Type B pancreatic cell (in vitro differentiated cells): ENCODE results near the gene C1orf116. TPM values are rescaled to one million over a fixed set of nuclear protein-coding genes. Genes with fewer than 3 reads are reported as not detected.
A peak's percentile ranks its signal among the peaks of the same experiment; 100 is the strongest.

ENCODE experiments used
- DNase-seq: peaks from one replicate; pipeline ENCODE4 v3.0.0; 2021; ENCODE audit warnings: mixed read lengths; ENCODE audit not compliant: unreplicated experiment; ENCODE audit errors: extremely low spot score
- H3K27ac Mint-ChIP-seq: 2 replicates; pipeline ENCODE4 v1.8.0; 2021; ENCODE audit warnings: mild to moderate bottlenecking, mixed read lengths
- H3K27me3 Mint-ChIP-seq: 2 replicates; pipeline ENCODE4 v1.8.0; 2021; ENCODE audit warnings: mixed read lengths
- H3K36me3 Mint-ChIP-seq: 2 replicates; pipeline ENCODE4 v1.8.0; 2021; ENCODE audit warnings: mixed read lengths
- H3K4me1 Mint-ChIP-seq: one replicate; pipeline ENCODE4 v1.8.0; 2021; ENCODE audit warnings: mixed read lengths; ENCODE audit not compliant: unreplicated experiment
- H3K4me3 Mint-ChIP-seq: 2 replicates; pipeline ENCODE4 v1.8.0; 2021; ENCODE audit warnings: mild to moderate bottlenecking, mixed read lengths
- H3K9me3 Mint-ChIP-seq: 2 replicates; pipeline ENCODE4 v1.8.0; 2021; ENCODE audit warnings: mixed read lengths
- total RNA-seq: library from RNA; stranded (reverse); gene quantifications from 2 replicates; pipeline ENCODE4 v1.2.1, GENCODE V29; 2021; ENCODE audit warnings: low replicate concordance
- TF ChIP-seq, protein P1 (sequence below): fragments of 200-600 bp; sonication (generic); conservative IDR thresholded peaks from 2 replicates; pipeline ENCODE4 v1.5.0; 2021; ENCODE audit warnings: antibody characterized with exemption, mild to moderate bottlenecking

The C1orf116 gene
- total RNA-seq, 1 donor from 2014 or later = 50.4 TPM

DNA sequence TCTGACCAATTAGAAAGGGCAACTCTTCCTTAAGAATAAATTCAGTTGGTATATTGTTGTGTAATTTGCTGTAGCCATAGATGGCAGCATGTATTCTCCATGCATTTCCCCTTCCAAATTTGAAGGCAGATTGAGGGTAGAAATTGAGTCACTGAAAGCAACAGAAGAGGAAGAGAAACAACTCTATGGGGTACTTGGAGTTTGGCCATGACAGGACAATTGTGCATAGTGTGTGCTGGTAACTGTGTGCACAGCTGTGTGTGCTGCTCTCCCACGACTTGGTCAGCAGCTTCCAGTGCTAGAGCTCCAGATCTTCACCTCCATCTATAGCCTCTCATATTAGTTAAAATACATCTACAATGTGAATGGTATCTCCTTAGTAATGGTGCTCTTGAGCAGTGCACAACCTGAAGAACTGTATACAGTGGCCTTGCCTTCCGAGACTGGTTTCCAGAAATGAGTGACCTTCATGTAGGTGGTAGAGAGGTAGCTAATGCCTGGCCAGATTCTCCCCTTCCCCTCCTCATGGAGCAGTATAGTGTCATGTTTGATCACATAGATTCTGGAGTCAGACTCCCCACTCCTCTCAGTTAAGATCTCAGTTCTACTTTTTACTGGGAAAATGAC lies 61.4 kb downstream of the C1orf116 start:
- Mint-ChIP-seq H3K27me3 (peaks cover 25% of the 10 kb centered on the region), H3K9me3 (no peaks in the 10 kb centered on the region), H3K27ac (no peak overlapping the region), H3K4me3 (peak overlapping the region; percentile 4), H3K4me1 (no peaks in the 10 kb centered on the region), H3K36me3 (no peaks in the 10 kb centered on the region)
- DNase-seq = no peak
- TF ChIP-seq, protein P1, sequence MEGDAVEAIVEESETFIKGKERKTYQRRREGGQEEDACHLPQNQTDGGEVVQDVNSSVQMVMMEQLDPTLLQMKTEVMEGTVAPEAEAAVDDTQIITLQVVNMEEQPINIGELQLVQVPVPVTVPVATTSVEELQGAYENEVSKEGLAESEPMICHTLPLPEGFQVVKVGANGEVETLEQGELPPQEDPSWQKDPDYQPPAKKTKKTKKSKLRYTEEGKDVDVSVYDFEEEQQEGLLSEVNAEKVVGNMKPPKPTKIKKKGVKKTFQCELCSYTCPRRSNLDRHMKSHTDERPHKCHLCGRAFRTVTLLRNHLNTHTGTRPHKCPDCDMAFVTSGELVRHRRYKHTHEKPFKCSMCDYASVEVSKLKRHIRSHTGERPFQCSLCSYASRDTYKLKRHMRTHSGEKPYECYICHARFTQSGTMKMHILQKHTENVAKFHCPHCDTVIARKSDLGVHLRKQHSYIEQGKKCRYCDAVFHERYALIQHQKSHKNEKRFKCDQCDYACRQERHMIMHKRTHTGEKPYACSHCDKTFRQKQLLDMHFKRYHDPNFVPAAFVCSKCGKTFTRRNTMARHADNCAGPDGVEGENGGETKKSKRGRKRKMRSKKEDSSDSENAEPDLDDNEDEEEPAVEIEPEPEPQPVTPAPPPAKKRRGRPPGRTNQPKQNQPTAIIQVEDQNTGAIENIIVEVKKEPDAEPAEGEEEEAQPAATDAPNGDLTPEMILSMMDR = no peak

DNA sequence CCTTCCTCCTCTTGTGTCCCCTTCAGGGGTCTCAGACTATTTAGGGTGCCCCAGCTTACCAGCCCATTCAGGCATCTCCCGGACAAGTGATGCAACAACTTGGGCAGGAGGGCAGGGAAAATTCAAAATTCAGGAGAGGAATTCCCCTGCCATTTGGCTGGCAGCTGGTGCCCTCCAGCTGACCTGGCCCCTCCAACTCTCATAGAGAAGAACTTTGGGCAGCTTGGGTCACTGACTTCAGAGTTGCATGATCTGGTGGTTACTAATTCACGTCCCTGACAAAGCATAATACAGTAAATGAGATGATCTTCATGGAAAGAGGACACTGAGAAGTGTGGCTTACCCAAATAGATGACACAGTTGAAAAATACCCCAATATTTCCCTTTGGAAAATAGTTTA lies 62.1 kb downstream of the C1orf116 start, which contains the start of gene FCAMR:
FCAMR (minus strand) TSS at position 15 of the 400 bp plus-strand sequence. CDS start 335 bp downstream, outside the sequence.
- no peak within 1 kb of the TSS for H3K4me3 Mint-ChIP-seq
- H3K36me3 Mint-ChIP-seq = no peaks in the 10 kb centered on the region
- no peaks in the 10 kb centered on the region for H3K9me3 Mint-ChIP-seq
- peak within 1 kb of the TSS; percentile 70 for H3K27ac Mint-ChIP-seq
- TF ChIP-seq, protein P1 = no peak
- peaks cover 25% of the 10 kb centered on the region for H3K27me3 Mint-ChIP-seq
- DNase-seq = no peak
- H3K4me1 Mint-ChIP-seq = no peaks in the 10 kb centered on the region

DNA sequence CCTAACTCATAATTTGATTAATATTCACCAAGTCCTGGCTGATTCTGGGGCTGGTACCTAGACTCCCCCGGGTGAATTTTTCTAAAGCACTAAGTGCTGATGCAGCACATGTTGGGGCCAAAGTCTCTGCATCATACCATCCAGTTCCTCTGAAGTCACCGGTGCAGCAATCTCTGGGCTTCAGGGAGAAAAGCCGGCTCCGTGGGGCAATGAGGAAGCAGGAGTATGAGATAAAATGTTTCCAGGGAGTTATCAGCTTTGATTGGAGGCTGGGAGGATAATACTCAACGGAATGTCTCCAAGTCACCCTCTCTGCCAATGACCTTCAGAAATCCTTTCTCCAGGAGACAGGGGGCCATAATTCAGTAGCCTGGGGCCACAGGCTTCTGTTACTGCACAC lies 63.5 kb downstream of the C1orf116 start:
- no peak for DNase-seq
- peaks cover 25% of the 10 kb centered on the region for H3K27me3 Mint-ChIP-seq
- TF ChIP-seq, protein P1 = no peak

More for the DNA sequence above, 63.5 kb downstream of the C1orf116 start:
- Mint-ChIP-seq H3K4me1 (no peaks in the 10 kb centered on the region), H3K4me3 (no peak overlapping the region), H3K27ac (peak overlapping the region; percentile 70), H3K9me3 (no peaks in the 10 kb centered on the region), H3K36me3 (no peaks in the 10 kb centered on the region)

Other genes with a start within 250 kb of the C1orf116 start
- gene IL20, start 167.1 kb downstream of the C1orf116 start, total RNA-seq = not detected in 2 replicates
- gene IL24, start 135.3 kb downstream of the C1orf116 start, total RNA-seq = not detected in 2 replicates
- gene FCMR, start 110.8 kb downstream of the C1orf116 start, total RNA-seq = 0.58 and 0.81 TPM in 2 replicates
- 16.9 and 30.1 TPM in 2 replicates for gene PIGR, start 86.3 kb downstream of the C1orf116 start, total RNA-seq
- gene FCAMR, start 62.3 kb downstream of the C1orf116 start, total RNA-seq = not detected in 2 replicates
- 12.3 and 15.0 TPM in 2 replicates for gene YOD1, start 18.5 kb upstream of the C1orf116 start, total RNA-seq
- gene PFKFB2, start 20.5 kb upstream of the C1orf116 start, total RNA-seq = 18.7 and 31.4 TPM in 2 replicates
- gene C4BPB, start 56.1 kb upstream of the C1orf116 start, total RNA-seq = 0.36 and 4.4 TPM in 2 replicates
- gene C4BPA, start 71.5 kb upstream of the C1orf116 start, total RNA-seq = 0.87 and 6.8 TPM in 2 replicates